Measurements from ENCODE around the gene EMCN.

EMCN gene

GRCh38 chr4:100461807-100462605 lies 55.8 kb downstream of the EMCN start:
- no peak overlapping the region for H3K27ac ChIP-seq
- TF ChIP-seq, protein P1, sequence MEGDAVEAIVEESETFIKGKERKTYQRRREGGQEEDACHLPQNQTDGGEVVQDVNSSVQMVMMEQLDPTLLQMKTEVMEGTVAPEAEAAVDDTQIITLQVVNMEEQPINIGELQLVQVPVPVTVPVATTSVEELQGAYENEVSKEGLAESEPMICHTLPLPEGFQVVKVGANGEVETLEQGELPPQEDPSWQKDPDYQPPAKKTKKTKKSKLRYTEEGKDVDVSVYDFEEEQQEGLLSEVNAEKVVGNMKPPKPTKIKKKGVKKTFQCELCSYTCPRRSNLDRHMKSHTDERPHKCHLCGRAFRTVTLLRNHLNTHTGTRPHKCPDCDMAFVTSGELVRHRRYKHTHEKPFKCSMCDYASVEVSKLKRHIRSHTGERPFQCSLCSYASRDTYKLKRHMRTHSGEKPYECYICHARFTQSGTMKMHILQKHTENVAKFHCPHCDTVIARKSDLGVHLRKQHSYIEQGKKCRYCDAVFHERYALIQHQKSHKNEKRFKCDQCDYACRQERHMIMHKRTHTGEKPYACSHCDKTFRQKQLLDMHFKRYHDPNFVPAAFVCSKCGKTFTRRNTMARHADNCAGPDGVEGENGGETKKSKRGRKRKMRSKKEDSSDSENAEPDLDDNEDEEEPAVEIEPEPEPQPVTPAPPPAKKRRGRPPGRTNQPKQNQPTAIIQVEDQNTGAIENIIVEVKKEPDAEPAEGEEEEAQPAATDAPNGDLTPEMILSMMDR (conservative IDR thresholded peaks at IDR 0.05): no peak

GRCh38 chr4:100450449-100450848 lies 67.4 kb downstream of the EMCN start:
- H3K27ac ChIP-seq: no peak overlapping the region
- TF ChIP-seq, protein P1 (conservative IDR thresholded peaks at IDR 0.05): no peak

- no peak overlapping the region for H3K27ac ChIP-seq
- TF ChIP-seq, protein P1 (conservative IDR thresholded peaks at IDR 0.05): no peak
Measured at GRCh38 chr4:100431416-100431815, 86.4 kb downstream of the EMCN start.

DNA sequence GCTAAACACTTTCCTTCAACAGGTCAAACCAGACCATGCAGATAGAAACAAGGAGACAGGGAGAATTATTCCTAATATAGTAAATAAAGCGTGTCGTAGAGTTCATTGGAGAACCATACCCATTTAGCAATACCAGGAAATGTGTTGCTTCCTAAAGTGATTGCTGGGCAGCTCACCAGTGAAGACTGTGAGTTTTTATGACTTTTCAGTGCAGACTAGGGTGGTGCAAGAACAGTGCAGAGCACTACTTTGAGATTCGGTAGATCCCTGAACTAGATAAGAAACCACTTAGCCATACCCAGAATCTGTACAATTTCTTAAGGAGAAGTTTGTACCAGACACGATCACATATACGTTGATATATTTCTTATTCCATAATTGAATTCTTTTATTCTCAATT lies 87.4 kb downstream of the EMCN start:
- TF ChIP-seq, protein P1 (conservative IDR thresholded peaks at IDR 0.05): no peak
- no peak overlapping the region for H3K27ac ChIP-seq

- H3K27ac ChIP-seq: no peak overlapping the region
- TF ChIP-seq, protein P1 (conservative IDR thresholded peaks at IDR 0.05): no peak
Measured at GRCh38 chr4:100429616-100430015, 88.2 kb downstream of the EMCN start.

DNA sequence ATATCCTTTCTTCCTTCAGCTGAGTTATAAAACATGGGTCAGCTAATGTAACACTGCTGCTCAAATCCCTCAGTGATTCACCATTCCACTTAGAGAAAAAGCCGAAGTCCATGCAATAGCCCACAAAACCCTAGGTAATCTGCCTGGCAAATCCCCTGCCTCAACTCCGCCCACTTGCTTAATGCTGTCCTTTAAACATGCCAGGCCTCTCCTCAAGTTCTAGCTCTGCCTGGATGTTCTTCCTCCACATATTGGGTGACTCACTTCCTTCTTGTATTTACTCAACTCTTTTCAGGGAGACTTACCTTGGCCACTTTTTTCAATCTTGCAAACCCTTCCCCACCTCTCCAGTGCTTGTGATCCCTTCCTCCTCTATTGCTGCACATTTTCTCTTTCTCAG lies 89.8 kb downstream of the EMCN start:
- TF ChIP-seq, protein P1 (conservative IDR thresholded peaks at IDR 0.05): no peak
- H3K27ac ChIP-seq: no peak overlapping the region

DNA sequence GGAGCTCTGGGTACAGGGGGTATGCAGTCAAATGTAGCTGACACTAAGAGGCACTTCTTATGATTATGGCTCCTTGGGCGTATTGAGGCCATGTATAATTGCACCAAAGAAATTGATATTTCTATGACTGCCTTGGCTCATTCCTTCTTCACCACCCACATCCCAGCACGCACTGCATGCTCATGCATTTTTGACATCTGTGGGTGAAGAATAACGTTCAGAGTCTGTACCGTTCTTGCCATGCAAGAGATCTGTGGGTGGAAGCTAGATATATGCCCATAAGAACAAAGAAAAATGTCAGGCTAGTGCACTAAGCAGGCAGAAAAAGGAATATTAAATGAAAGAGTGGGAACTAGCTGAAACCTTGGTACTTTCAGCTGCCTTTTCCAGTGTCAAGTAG lies 93.4 kb downstream of the EMCN start:
- no peak overlapping the region for H3K27ac ChIP-seq
- TF ChIP-seq, protein P1 (conservative IDR thresholded peaks at IDR 0.05): no peak
